Peyer's patch (tissue), 4 donors: ENCODE results near the gene USP47. TPM values are rescaled to one million over a fixed set of nuclear protein-coding genes. Genes with fewer than 3 reads are reported as not detected.

ENCODE experiments used
- DNase-seq, 3 donors: peaks; one replicate each; pipeline ENCODE4 v3.0.0-alpha.2; 2017 to 2019
- H3K27ac ChIP-seq, 4 donors: fragments of 200-600 bp; sonication (generic); one replicate each; pipeline ENCODE4 v1.5.1; 2016 to 2019
- H3K27me3 ChIP-seq, 2 donors: fragments of 200-600 bp; sonication (generic); one replicate each; pipeline ENCODE4 v1.5.1; 2019
- H3K36me3 ChIP-seq, 3 donors: fragments of 200-600 bp; sonication (generic); one replicate each; pipeline ENCODE4 v1.5.1; 2016 to 2019
- H3K4me1 ChIP-seq, 4 donors: fragments of 200-600 bp; sonication (generic); one replicate each; pipeline ENCODE4 v1.5.1; 2016 to 2019
- H3K4me3 ChIP-seq, 4 donors: fragments of 200-600 bp; sonication (generic); 1 replicate in 3 of 4; 2 replicates in 1 of 4; pipeline ENCODE4 v1.5.1; 2016 to 2019; ENCODE audit warnings: mild to moderate bottlenecking in 1 of 4
- H3K9me3 ChIP-seq, 4 donors: fragments of 200-600 bp; sonication (generic); one replicate each; pipeline ENCODE4 v1.5.1; 2016 to 2019; ENCODE audit warnings: mild to moderate bottlenecking in 1 of 4
- POLR2A ChIP-seq, 2 donors: fragments of 450-650 bp; IDR thresholded peaks; one replicate each; pipeline ENCODE4 v1.5.1; 2017; ENCODE audit warnings: antibody characterized with exemption in 2 of 2, mild to moderate bottlenecking in 2 of 2, moderate library complexity in 2 of 2
- total RNA-seq, 4 donors: library from RNA; depleted of rRNA; stranded (reverse); fragments of >200 nt; gene quantifications; one replicate each; pipeline ENCODE4 v1.1.0, GENCODE V29; 2016
- TF ChIP-seq, protein P1 (sequence below), 6 experiments: fragments of 450-650 bp in 4 of 6; fragments of 200-600 bp in 2 of 6; sonication (generic) in 1 of 6; IDR thresholded peaks; one replicate each; pipeline ENCODE4 v1.5.1; 2017 to 2019; ENCODE audit warnings: antibody characterized with exemption in 6 of 6, mild to moderate bottlenecking in 3 of 6, moderate library complexity in 1 of 6

USP47 gene
- total RNA-seq, 4 donors from 2014 or later: 62.5 to 170 (median 66.4) TPM

DNA sequence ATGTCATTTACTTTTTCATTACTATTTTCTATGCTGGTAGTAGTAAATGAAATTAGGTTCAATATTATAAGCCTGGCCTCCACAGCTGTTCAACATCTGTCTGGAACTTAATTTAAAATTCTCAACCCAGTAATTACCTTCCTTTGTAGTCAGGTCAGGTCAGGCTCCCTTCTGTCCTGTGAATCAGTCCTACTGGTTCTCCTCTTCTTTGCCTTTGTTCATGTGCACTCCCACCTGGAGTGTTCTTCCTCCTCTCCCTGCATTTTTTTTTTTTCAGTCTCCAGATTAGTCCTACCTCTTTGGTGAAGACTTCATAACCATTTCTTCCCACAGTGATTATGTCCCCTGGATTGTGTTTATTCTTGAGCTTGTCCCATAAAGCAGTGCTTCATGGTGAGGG, 98.8 kb downstream of the USP47 start:
- Histone ChIP-seq H3K27me3 (no peaks in the 10 kb centered on the region), H3K4me3 (no peak overlapping the region), H3K27ac (no peak overlapping the region), H3K4me1 (no peaks in the 10 kb centered on the region), H3K36me3 (peaks cover 0 to 67% (median 0%) of the 10 kb centered on the region in 3 donors), H3K9me3 (no peaks in the 10 kb centered on the region)
- no peak for TF ChIP-seq POLR2A (IDR thresholded peaks at IDR 0.05)
- TF ChIP-seq, protein P1, sequence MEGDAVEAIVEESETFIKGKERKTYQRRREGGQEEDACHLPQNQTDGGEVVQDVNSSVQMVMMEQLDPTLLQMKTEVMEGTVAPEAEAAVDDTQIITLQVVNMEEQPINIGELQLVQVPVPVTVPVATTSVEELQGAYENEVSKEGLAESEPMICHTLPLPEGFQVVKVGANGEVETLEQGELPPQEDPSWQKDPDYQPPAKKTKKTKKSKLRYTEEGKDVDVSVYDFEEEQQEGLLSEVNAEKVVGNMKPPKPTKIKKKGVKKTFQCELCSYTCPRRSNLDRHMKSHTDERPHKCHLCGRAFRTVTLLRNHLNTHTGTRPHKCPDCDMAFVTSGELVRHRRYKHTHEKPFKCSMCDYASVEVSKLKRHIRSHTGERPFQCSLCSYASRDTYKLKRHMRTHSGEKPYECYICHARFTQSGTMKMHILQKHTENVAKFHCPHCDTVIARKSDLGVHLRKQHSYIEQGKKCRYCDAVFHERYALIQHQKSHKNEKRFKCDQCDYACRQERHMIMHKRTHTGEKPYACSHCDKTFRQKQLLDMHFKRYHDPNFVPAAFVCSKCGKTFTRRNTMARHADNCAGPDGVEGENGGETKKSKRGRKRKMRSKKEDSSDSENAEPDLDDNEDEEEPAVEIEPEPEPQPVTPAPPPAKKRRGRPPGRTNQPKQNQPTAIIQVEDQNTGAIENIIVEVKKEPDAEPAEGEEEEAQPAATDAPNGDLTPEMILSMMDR (IDR thresholded peaks at IDR 0.05): no peak
- DNase-seq: no peak

DNA sequence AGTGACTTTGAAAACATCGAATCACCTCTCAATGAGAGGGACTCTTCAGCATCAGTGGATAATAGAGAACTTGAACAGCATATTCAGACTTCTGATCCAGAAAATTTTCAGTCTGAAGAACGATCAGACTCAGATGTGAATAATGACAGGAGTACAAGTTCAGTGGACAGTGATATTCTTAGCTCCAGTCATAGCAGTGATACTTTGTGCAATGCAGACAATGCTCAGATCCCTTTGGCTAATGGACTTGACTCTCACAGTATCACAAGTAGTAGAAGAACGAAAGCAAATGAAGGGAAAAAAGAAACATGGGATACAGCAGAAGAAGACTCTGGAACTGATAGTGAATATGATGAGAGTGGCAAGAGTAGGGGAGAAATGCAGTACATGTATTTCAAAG, 100.9 kb downstream of the USP47 start:
- TF ChIP-seq, protein P1 (IDR thresholded peaks at IDR 0.05): no peak
- no peak for TF ChIP-seq POLR2A (IDR thresholded peaks at IDR 0.05)
- Histone ChIP-seq H3K36me3 (peaks cover 0 to 54% (median 0%) of the 10 kb centered on the region in 3 donors), H3K27ac (no peak overlapping the region)

GRCh38 chr11:11944444-11944843, 102.7 kb downstream of the USP47 start:
- H3K27ac ChIP-seq: no peak overlapping the region
- H3K4me1 ChIP-seq: no peaks in the 10 kb centered on the region
- DNase-seq: no peak
- no peaks in the 10 kb centered on the region for H3K27me3 ChIP-seq
- H3K9me3 ChIP-seq: no peaks in the 10 kb centered on the region
- peaks cover 0 to 42% (median 0%) of the 10 kb centered on the region in 3 donors for H3K36me3 ChIP-seq
- no peak overlapping the region for H3K4me3 ChIP-seq
- TF ChIP-seq POLR2A (IDR thresholded peaks at IDR 0.05): no peak
- TF ChIP-seq, protein P1 (IDR thresholded peaks at IDR 0.05): no peak

More for the DNA sequence above, 100.9 kb downstream of the USP47 start:
- Histone ChIP-seq H3K27me3 (no peaks in the 10 kb centered on the region), H3K4me1 (no peaks in the 10 kb centered on the region), H3K9me3 (no peaks in the 10 kb centered on the region), H3K4me3 (no peak overlapping the region)
- no peak for DNase-seq

DNA sequence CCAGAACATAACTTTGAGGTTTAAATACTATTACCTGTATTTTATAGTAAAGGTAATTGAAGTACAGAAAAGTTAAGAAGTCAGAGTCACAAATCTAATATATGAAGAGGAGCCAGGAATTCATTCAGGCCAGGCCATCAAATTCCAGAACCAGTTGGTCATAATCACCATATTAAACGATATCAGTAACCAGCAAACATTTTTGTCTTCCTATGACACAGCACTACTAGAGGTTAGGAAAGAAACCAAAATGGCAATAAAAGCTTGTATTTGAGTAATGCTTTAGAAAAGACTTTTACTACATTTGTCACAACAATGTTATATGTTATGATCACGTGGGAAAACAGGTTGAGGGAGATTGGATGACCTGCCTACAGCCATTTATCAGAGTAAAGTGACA, 104.4 kb downstream of the USP47 start:
- TF ChIP-seq POLR2A (IDR thresholded peaks at IDR 0.05): no peak
- TF ChIP-seq, protein P1 (IDR thresholded peaks at IDR 0.05): no peak
- no peaks in the 10 kb centered on the region for H3K27me3 ChIP-seq
- no peak for DNase-seq
- H3K4me3 ChIP-seq: no peak overlapping the region
- peaks cover 0 to 44% (median 0%) of the 10 kb centered on the region in 3 donors for H3K36me3 ChIP-seq
- no peaks in the 10 kb centered on the region for H3K9me3 ChIP-seq
- no peak overlapping the region for H3K27ac ChIP-seq
- no peaks in the 10 kb centered on the region for H3K4me1 ChIP-seq

DNA sequence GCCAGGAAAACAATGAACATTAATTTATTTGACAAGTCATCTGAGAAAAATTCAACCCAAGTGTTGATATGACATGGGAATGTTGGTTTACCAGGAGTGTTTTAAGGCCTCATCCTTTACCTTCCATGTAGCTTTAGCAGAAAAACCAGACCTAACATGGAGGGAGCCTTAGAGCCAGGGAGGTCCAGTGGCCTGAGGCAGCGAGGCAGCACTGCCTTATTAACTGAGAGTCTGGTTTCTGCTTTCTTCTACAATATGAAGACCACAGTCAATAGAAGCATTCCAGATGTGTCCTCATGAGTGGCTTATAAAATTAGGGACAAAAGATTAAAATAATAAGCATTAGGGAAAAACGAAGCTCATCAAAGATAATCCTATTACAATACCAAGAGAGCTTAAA, 105.1 kb downstream of the USP47 start:
- TF ChIP-seq POLR2A (IDR thresholded peaks at IDR 0.05): no peak
- TF ChIP-seq, protein P1 (IDR thresholded peaks at IDR 0.05): no peak
- H3K36me3 ChIP-seq: peaks cover 0 to 45% (median 0%) of the 10 kb centered on the region in 3 donors
- H3K9me3 ChIP-seq: no peaks in the 10 kb centered on the region
- no peaks in the 10 kb centered on the region for H3K27me3 ChIP-seq
- no peak overlapping the region for H3K27ac ChIP-seq
- no peak overlapping the region for H3K4me3 ChIP-seq
- H3K4me1 ChIP-seq: no peaks in the 10 kb centered on the region
- DNase-seq: no peak

- DNase-seq: no peak
- TF ChIP-seq POLR2A (IDR thresholded peaks at IDR 0.05): no peak
- TF ChIP-seq, protein P1 (IDR thresholded peaks at IDR 0.05): no peak
- H3K27ac ChIP-seq: no peak overlapping the region
Measured at GRCh38 chr11:11947825-11948224, 106.1 kb downstream of the USP47 start.

More at GRCh38 chr11:11947825-11948224, 106.1 kb downstream of the USP47 start:
- no peaks in the 10 kb centered on the region for H3K9me3 ChIP-seq
- H3K4me3 ChIP-seq: no peak overlapping the region
- H3K4me1 ChIP-seq: no peaks in the 10 kb centered on the region
- peaks cover 0 to 45% (median 0%) of the 10 kb centered on the region in 3 donors for H3K36me3 ChIP-seq
- no peaks in the 10 kb centered on the region for H3K27me3 ChIP-seq
